Left cardiac atrium (tissue), 2 donors: ENCODE results near the gene ARG1. TPM values are rescaled to one million over a fixed set of nuclear protein-coding genes. Genes with fewer than 3 reads are reported as not detected.

ENCODE experiments used
- total RNA-seq, 2 donors: library from RNA; stranded (reverse); fragmentation: NEBNext Ultra II Directional; extraction: Animal tissue kit (Norgen Biotek cat#: 25700); gene quantifications; one replicate each; pipeline ENCODE4 v1.2.1, GENCODE V29; 2021
- donor health status: DM: no; HTN: yes; CAD: no; lungs with severe emphysema.
- donor health status: DM: yes; HTN: yes; CAD: no.

ARG1 gene
- total RNA-seq, 2 donors from 2014 or later, result 0.50 to 0.65 TPM

Other genes with a start within 250 kb of the ARG1 start
- 10 to 100 TPM; 12.5 to 15.1 TPM for gene MED23, start 55.0 kb downstream of the ARG1 start, total RNA-seq
- under 1 TPM; 0.16 to 0.53 TPM for gene ENPP3, start 64.1 kb downstream of the ARG1 start, total RNA-seq
- not detected for gene OR2A4, start 128.2 kb downstream of the ARG1 start, total RNA-seq
- not detected for gene CTAGE9, start 137.8 kb downstream of the ARG1 start, total RNA-seq
- 1 to 10 TPM; 3.9 to 6.9 TPM for gene ENPP1, start 234.8 kb downstream of the ARG1 start, total RNA-seq